C4-2B (cell line): Measurements from ENCODE around the gene BLACAT1.

Source experiments
- ZFX ChIP-seq: fragments of 450-650 bp; IDR thresholded peaks from 2 replicates; pipeline ENCODE4 v1.6.1; 2017
- TF ChIP-seq, protein P1 (sequence below): fragments of 450-650 bp; conservative IDR thresholded peaks from 2 replicates; pipeline ENCODE4 v1.5.1; 2017; ENCODE audit warnings: mild to moderate bottlenecking

GRCh38 chr1:205440121-205440475 lies 15.7 kb downstream of the BLACAT1 start:
- TF ChIP-seq, protein P1, sequence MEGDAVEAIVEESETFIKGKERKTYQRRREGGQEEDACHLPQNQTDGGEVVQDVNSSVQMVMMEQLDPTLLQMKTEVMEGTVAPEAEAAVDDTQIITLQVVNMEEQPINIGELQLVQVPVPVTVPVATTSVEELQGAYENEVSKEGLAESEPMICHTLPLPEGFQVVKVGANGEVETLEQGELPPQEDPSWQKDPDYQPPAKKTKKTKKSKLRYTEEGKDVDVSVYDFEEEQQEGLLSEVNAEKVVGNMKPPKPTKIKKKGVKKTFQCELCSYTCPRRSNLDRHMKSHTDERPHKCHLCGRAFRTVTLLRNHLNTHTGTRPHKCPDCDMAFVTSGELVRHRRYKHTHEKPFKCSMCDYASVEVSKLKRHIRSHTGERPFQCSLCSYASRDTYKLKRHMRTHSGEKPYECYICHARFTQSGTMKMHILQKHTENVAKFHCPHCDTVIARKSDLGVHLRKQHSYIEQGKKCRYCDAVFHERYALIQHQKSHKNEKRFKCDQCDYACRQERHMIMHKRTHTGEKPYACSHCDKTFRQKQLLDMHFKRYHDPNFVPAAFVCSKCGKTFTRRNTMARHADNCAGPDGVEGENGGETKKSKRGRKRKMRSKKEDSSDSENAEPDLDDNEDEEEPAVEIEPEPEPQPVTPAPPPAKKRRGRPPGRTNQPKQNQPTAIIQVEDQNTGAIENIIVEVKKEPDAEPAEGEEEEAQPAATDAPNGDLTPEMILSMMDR: no peak
- TF ChIP-seq ZFX: no peak
